GM21360 (cell line): ENCODE measurements around the gene LRRC8E.
"Not testable (repeated sequence)": the region's sequence is repeated elsewhere in the genome, so short reads cannot be mapped to it uniquely, and the experiment has no call there.

Source experiments
- ATAC-seq: cut with Tn5 transposase; IDR thresholded peaks from one replicate; pipeline ENCODE4 v1.9.1; 2021; ENCODE audit warnings: mild to moderate bottlenecking, moderate library complexity; ENCODE audit not compliant: unreplicated experiment

LRRC8E gene

DNA sequence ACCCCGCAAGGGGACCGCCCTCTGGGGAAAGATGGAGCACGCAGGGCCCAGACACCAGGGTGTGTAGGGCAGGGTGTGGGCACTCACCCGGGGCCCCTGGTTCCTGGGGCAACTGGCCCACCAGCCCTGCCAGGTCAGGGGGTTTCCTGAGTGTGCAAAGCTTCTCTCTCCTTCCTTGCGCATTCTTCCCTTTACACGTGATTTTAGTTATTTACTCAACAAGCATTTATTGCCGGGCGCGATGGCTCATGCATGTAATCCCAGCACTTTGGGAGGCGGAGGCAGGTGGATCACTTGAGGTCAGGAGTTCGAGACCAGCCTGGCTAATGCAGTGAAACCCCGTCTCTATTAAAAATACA lies 34.6 kb upstream of the LRRC8E start:
- no peak for ATAC-seq

DNA sequence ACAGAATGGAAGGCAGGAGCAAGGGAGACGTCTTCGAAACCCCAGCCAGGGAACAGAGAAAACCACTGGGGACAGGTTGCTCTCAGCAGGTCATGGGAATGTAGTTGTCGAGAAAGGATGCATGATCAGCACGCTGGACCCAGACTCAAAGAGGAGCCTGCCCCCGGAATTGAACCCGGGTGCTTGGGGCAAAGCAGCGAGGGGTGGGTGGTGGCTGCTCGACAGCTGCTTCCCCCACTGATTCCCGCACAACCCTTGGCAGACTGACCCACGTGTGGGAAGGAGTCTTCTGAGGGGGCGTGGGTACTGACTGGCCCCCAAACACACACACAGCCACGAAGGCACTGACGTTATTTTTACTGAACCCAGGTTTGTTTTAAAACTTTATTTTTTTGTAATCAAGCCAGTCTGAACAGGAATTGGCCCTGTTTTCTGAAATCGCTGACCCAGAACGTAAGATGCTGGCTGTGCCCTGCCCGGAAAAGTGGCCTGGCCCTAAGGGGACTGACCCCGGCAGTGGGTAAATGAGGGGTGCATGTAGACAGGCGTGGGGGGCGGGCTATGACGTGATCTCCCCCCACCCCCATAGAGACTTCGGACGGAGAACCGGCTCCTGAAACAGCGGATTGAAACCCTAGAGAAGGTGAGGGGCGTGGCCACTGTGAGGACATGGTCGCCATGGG lies 32.7 kb upstream of the LRRC8E start:
- no peak for ATAC-seq

DNA sequence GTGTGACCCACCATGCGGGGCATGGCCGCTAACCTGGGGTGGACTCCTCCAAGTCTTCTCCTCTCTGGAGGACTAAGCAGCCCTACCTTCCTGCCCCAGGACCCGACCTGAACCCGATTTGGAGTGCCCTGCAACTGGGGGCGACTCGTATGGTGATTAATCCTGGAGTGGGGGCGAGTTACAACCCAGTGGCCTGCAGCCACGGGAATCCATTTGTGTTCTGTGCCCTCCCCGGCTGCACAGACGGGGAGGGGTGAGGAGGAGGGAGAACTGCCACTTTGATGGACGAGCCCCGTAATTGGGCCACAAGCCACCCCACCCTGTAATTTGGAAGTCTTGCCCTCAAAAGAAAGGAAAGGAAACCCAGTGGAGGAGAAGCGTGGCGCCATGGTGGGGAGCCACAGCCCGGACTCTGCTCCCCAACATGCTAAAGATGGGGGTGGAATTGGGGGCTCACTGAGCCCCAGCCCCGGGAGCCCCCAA lies 32.2 kb upstream of the LRRC8E start:
- no peak for ATAC-seq

DNA sequence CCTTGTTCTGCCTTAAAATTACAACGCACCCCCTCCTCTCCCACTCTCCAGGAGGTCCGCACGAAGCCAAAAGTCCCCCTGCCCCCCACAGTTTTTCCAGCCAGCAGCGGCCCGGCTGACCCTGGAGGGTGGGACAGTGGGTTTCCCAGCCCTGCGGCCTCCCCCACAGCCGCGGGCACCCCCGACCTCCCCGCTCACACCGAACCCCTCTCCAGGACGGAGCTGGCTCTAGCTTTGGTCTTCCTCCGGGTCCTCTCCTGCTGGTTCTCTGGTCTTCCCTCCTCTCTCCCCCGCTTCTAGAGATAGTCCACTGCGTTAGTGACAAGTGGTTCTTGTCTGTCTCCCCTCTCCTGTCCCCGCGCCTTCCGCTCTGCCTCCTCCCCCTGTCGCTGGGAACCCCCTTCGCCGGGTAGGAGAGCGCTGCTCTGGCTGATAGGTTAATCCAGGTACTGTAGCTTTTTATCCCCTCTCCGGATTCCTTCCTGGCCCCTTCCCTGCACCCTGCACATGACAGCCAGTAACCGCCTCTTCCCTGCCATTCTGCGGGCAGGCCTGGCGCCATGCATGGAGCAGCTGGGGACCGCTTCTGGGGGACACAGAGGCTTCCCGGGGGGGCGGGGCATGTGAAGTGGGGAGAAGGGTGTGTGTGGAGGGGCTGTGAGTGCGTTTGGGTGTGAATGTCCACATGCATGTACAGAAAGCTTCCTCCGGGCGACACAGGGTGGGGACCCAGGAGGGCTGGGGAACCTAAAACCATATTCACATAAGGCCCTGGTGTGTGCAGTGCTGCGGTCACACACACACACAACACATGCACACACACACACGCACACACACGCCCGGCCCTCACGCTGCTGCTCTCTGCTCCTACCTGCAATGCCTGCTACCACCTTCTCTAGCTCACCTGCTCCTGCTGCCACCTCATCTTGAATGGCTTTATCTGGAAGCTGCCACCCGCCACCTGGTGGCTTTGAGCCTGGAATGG lies 31.3 kb upstream of the LRRC8E start:
- no peak for ATAC-seq

DNA sequence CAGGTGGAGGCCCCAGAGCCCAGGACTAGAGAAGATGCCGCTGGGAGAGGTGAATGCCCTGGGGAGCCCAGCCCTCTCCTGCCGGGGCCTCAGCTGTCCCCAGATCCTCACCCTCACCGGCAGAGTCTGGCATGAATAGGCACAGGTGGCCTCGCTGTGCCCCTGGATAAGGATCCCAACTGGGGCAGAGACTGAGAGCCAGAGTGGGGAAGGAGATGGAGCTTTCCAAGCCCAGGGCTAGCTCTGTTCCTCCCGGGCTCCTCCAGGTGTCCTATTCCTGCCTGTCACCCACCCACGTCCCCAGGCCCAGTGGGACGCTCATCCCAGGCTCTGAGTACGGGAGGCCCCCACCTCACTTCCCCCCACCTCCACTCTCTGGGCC lies 30.6 kb upstream of the LRRC8E start:
- no peak for ATAC-seq

DNA sequence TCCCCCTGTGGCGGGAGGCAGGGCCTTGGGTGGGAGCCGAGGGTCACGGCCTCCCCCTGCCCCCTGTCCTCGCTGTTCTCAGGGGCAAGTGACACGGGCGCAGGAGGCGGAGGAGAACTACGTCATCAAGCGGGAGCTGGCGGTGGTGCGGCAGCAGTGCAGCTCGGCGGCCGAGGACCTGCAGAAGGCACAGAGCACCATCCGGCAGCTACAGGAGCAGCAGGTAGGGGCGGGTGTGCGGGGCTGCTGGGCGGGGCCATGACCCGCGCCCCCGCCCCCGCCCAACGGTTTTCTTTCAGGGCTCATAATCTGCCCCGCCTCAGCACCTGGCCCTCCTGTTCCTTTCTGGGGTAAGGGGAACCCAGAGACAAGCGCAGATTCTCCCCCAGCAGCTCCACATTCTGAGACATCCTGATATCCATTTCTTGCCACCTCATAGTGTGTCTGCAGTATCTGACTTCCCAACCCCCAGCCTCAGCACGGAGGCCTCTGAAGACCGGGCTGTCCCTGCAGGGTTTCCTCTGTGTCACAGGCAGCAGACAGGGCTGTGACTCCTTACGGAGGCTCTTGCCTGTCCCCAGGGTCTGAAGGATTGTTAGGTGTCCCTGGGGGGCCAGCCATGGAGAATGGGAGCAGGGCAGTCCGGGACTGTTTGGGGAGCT lies 30.1 kb upstream of the LRRC8E start:
- ATAC-seq: no peak

DNA sequence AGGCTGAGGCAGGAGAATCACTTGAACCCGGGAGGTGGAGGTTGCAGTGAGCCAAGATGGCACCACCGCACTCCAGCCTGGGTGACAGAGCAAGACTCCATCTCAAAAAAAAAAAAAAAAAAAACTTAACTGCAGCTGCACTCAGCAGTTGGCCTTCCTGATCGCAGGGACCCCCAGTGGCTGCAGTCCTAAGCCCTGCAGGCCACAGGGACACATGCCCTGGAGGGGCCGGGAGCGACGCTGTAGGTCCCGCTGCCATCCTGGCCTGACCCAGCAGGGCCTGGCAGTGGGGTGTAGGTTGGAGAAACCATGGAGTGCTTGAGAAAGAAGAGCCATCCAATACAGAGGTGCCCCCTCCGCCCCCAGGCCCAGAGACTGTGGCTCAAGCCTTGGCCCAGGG lies 29.2 kb upstream of the LRRC8E start:
- not testable (repeated sequence) for ATAC-seq

DNA sequence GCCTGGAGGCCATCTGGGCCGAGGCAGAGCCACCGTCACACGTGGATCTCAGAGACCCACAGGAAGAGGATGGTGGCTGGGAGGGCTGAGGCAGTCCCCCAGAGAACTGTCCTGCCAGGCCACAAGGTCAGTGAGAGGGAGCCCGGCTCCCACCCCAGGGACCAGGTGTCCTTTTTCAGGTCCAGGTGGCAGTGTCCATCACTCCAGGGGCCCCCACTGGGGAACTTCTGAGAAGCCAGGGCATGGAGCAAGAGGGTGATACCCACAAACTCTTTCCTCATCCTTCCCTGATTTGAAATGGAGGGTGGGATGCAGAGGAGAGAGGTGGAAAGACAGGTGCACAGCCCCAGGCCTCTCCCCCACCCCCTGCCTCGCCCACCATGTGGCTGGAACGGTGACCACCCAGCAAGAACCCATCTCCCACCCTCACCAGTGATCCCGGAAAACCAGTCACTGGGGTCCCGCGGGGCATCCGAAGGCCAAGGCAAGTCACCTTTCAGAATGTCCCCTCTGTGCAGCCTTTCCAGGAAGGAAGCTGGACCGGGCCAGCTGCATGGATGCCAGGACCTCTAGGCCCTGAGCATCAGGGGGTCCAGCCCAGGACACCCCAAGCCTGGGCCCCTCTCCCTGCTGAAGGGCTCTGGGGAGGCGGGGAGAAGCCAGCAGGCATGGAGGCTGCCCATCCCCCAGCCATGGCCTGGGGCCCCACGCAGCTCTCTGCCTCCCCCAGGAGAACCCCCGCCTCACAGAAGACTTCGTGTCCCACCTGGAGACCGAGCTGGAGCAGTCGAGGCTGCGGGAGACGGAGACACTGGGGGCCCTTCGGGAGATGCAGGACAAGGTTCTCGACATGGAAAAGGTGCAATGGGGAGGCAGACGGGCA lies 28.2 kb upstream of the LRRC8E start:
- ATAC-seq: no peak

DNA sequence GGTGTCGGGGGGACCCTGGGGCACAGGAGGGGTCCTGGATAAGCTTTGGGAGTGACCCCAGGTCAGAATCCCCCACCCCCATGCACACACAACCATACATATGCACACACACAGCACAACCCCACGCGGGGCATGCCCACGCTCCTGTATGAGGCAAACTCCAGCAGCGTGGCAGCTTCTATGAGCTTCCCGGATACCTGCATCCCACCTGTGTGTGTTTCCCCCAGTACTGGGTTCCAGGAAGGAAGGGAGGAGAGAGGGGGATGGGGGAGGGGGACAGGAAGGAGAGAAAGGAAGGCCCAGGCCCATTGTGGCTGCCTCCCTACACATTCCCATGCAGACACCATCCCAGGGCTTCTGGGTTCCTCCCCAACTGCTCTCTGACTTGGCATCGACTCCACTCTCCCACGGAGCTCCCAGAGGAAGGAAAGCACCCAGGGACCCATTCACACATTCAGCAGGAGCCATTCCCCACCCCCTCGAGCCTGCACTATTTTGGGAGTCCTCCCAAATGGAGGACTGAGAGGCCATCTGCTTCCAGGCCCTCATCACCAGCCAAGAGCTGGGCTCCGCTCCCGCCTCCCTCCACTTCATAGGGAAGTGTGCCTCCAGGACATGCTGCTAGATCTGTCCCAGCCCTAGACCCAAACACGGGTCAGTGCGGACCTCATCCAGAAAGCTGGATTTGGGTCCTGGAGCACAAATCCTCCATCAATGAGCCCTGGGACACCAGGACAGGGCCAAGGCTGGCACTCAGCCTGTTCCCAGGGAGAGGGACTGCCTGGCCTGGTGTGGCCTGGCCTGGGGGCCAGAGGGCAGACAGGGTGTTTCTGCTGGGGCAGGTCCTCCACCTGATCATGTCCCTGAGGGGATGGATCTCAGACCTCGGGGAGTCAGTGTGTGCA lies 27.3 kb upstream of the LRRC8E start:
- no peak for ATAC-seq

DNA sequence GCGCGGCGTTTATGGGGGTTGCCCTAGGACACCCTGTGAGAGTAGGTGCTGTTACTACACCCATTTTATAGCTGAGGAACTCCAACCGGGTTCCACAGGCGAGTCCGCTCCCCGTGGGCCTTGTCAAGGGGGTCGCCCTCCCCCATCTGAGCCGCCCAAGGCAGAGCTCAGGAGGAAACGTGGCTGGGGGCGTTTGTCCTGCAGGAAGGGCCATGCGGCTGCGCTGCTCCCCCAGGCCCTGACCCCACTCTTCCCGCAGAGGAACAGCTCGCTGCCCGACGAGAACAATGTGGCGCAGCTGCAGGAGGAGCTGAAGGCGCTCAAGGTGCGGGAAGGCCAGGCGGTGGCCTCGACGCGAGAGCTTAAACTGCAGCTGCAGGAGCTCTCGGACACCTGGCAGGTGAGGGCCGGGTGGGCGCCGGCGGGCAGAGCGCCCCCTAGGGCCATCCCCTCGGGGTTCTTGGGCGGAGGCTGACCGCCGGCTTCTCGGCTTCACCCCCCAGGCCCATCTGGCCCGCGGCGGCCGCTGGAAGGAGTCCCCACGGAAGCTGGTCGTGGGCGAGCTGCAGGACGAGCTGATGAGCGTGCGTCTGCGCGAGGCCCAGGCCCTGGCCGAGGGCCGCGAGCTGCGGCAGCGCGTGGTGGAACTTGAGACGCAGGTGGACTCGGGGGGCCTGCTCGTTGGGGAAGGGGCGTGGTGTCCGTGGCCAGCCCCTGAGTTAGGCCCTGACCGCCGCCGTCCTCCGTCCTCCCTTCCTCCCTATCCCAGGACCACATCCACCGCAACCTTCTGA lies 26.5 kb upstream of the LRRC8E start:
- ATAC-seq: no peak

DNA sequence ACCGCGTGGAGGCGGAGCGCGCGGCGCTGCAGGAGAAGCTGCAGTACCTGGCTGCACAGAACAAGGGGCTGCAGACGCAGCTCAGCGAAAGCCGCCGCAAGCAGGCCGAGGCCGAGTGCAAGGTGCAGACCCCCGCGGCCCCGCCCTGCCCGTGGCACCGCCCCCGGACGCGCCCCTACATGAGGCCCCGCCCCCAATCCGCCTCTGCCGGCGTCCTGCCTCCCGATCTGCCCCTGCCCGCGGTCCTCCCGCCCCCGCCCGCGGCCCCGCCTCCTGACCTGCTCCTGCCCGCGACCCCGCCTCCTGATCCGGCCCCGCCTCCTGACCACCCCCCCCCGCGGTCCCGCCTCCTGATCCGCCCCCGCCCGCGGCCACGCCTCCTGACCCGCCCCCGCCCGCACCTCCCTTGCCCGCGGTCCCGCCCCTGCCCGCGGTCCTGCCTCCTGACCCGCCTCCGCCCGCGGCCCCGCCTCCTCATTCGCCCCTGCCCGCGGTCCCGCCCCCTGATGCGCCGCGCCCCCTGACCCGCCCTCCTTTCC lies 25.8 kb upstream of the LRRC8E start:
- ATAC-seq: no peak

DNA sequence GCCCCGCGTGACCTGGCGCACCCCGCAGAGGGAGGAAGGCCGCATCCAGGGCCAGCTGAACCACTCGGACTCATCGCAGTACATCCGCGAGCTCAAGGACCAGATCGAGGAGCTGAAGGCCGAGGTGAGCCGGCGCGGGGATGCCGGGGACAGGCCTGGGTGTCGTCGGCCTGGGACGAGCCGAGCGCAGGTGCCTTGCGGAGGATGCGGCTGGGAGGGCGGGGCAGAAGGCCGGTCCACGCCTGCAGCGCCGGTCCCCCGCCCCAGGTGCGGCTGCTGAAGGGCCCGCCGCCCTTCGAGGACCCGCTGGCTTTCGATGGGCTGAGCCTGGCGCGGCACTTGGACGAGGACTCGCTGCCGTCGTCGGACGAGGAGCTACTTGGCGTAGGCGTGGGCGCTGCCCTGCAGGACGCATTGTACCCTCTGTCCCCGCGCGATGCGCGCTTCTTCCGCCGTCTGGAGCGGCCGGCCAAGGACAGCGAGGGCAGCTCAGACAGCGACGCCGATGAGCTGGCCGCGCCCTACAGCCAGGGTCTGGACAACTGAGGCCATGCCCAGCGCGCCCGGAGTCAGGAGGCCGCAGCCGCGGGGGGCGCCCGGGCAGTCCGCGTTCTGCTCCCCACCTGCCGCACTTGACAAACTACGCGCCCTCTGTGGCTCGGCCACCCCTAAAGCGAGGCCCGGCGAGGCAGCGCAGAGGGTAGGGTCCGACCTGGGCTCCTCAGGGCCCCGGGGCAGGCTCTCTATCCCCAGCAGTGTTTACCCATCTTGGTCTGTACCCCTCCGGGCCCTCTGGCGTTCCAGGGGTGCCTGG lies 24.9 kb upstream of the LRRC8E start:
- ATAC-seq: no peak

DNA sequence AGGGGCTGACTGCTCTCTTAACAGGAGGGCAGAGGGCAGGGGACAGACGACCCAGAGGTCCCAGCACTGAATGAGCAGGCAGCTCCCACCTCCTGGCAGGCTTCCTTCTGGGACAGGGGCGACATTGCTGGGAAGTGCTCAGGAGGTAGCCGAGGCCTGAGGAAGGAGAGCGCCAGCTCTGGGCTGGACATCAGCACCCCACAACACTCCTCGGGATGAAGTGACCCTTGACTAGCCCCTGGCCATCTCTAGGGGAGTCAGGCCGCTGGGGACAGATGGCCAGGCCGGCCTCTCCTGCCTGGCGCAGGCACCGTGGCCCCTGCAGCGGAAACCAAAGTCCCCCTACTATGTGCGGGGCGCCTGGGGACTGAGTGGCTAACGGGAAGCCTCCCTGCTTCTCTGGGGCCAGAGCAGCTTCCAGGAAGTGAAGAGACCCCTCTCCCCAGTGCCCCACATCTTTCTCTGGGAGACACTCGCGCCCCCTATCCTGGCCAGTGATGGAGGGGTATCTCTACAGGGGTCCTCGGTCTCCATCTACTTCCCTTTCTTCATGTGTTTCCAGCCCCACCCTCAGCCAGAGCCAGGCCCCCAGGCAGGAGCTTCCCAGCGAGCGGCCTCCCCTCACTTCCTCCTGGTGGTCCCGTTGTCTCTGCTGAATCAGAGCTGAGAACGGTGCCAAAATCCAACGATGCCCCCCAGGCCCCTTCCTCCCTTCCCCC lies 24.2 kb upstream of the LRRC8E start:
- no peak for ATAC-seq

DNA sequence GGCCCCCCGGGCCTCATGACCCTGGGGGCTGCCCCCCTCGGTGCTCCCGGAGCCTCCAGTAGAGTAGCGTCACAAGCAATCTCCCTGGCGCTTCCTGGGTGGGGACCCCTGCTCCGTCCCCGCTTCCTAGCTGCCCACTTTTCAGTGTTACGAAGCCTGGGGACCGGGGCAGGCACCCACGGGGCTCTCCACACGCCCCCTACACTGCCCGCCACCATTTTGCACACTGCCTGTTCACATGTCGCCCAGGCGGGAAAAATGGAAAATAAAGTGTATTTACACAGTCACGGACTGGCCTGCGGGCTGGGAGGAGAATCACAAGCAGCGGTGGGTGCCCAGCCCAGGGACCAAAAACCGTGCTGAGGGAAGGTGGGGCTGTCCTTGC lies 23.6 kb upstream of the LRRC8E start:
- no peak for ATAC-seq

DNA sequence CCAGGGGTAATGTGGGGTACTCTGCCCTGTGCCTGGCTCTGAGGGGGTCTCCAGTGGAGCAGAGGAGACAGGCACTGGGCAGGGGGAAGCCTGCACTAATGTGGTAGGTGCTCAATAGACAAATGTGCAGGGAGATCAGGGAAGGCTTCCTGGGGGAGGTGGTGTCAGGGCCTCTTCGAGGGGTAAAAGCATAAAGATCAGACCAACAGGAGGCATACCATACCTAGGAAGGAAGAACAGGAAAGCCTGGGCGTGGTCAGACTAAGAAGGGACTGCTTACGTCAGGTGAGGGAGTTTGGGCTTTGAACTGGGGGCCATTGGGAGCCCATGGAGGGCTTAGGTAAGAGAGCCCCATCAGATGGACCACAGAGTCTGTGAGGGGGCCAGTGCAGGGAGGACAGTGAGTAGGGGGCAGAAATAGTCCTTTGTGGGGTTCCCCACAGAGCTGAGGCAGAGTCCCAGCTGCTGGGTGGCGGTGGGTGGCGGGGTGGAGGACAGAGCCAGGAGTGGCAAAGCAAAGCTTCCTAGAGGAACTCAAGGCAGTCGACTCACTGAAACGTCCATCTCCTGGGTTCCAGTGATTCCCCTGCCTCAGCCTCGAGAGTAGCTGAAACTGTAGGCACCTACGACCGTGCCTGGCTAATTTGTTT lies 22.9 kb upstream of the LRRC8E start:
- no peak for ATAC-seq

DNA sequence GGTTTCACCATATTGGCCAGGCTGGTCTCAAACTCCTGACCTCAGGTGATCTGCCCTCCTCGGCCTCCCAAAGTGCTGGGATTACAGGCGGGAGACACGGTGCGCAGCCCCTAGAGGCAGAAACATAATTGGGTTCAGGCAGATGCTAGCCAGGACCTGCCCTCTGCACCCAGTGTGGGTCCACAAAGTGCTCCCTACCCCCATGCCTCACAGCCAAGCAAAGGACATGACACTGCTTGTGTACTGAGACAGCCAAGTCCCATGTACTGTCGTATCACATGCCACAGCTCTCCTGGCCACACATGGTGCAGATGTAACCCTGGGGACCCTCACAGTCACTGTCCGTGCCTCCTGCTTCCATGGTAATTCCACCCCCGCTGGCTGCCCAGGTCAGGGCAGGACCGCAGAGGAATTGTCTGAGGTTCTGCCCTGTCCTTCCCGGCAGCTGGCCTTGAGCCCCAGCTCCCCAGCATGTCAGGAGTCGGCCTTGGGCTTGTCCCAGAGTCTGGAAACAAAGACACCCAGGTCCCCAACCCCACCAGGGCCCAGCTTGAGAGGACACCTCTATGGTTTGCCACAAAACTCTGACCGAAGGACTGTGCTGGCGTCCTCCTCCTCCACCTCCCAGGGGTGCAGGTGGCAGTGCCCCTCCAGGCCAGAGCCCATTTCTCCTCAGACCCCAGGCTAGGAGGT lies 21.8 kb upstream of the LRRC8E start:
- ATAC-seq: no peak
